SK-N-SH treated with all-trans-retinoic acid at 6 μM for 48 hours (cell line): ENCODE results near the gene PITPNC1.

Source experiments
- ATAC-seq: fragments of 200-7000 bp; cut with Tn5 transposase; 3 replicates; pipeline ENCODE4 v1.9.1; 2020; ENCODE audit warnings: mild to moderate bottlenecking, moderate library complexity
- ARNTL ChIP-seq: fragments of 450-650 bp; formaldehyde crosslinking; IDR thresholded peaks from 2 replicates; pipeline ENCODE4 v1.5.0; 2020; ENCODE audit warnings: low read depth, mild to moderate bottlenecking, moderate library complexity, borderline replicate concordance
- BACH2 ChIP-seq: fragments of 250-450 bp; sonication (Bioruptor Pico); IDR thresholded peaks from 2 replicates; pipeline ENCODE4 v1.9.0; 2021; ENCODE audit warnings: mild to moderate bottlenecking, borderline replicate concordance
- CSDC2 ChIP-seq: fragments of 250-450 bp; sonication (Bioruptor Pico); IDR thresholded peaks from 2 replicates; pipeline ENCODE4 v1.5.0; 2020; ENCODE audit warnings: mild to moderate bottlenecking, moderate library complexity
- GLIS3 ChIP-seq: fragments of 250-450 bp; sonication (Bioruptor Pico); IDR thresholded peaks from 2 replicates; pipeline ENCODE4 v1.5.0; 2020; ENCODE audit warnings: mild to moderate bottlenecking, moderate library complexity
- ISL1 ChIP-seq: fragments of 250-450 bp; sonication (Bioruptor Pico); IDR thresholded peaks from 2 replicates; pipeline ENCODE4 v2.1.2; 2022; ENCODE audit warnings: mild to moderate bottlenecking, moderate library complexity
- OSR1 ChIP-seq: fragments of 250-450 bp; sonication (Bioruptor Pico); IDR thresholded peaks from 2 replicates; pipeline ENCODE4 v1.8.0; 2022; ENCODE audit warnings: moderate library complexity, mild to moderate bottlenecking, inconsistent platforms
- PPARA ChIP-seq: fragments of 250-450 bp; sonication (Bioruptor Pico); IDR thresholded peaks from 2 replicates; pipeline ENCODE4 v1.5.0; 2020; ENCODE audit warnings: mild to moderate bottlenecking, borderline replicate concordance
- SNAI2 ChIP-seq: fragments of 250-450 bp; sonication (Bioruptor Pico); IDR thresholded peaks from 2 replicates; pipeline ENCODE4 v1.5.0; 2020; ENCODE audit warnings: mild to moderate bottlenecking, moderate library complexity
- TCF4 ChIP-seq: fragments of 250-450 bp; sonication (Bioruptor Pico); IDR thresholded peaks from 2 replicates; pipeline ENCODE4 v1.8.0; 2021; ENCODE audit warnings: mild to moderate bottlenecking, moderate library complexity, borderline replicate concordance
- ZC3H10 ChIP-seq: fragments of 250-450 bp; sonication (Bioruptor Pico); IDR thresholded peaks from 2 replicates; pipeline ENCODE4 v1.5.1; 2021; ENCODE audit warnings: mild to moderate bottlenecking, moderate library complexity
- ZFP3 ChIP-seq: fragments of 250-450 bp; sonication (Bioruptor Pico); IDR thresholded peaks from 2 replicates; pipeline ENCODE4 v1.5.0; 2020; ENCODE audit warnings: mild to moderate bottlenecking, moderate library complexity
- ZFP30 ChIP-seq: fragments of 450-650 bp; formaldehyde crosslinking; IDR thresholded peaks from 2 replicates; pipeline ENCODE4 v1.5.0; 2022; ENCODE audit warnings: mild to moderate bottlenecking, moderate library complexity
- ZNF565 ChIP-seq: fragments of 450-650 bp; formaldehyde crosslinking; conservative IDR thresholded peaks from 2 replicates; pipeline ENCODE4 v1.5.0; 2020; ENCODE audit warnings: low read depth, mild to moderate bottlenecking, moderate library complexity
- ZNF8 ChIP-seq: fragments of 450-650 bp; formaldehyde crosslinking; IDR thresholded peaks from 2 replicates; pipeline ENCODE4 v1.5.0; 2020; ENCODE audit warnings: mild to moderate bottlenecking, moderate library complexity
- TF ChIP-seq, protein P1 (sequence below): fragments of 250-450 bp; sonication (Bioruptor Pico); IDR thresholded peaks from 2 replicates; pipeline ENCODE4 v1.5.0; 2020; ENCODE audit warnings: mild to moderate bottlenecking, moderate library complexity
- TF ChIP-seq, protein P2 (sequence below): fragments of 250-450 bp; sonication (Bioruptor Pico); IDR thresholded peaks from 2 replicates; pipeline ENCODE4 v1.8.0; 2021; ENCODE audit warnings: low read depth, mild to moderate bottlenecking, moderate library complexity, borderline replicate concordance
- TF ChIP-seq, protein P3 (sequence below): fragments of 250-450 bp; sonication (Bioruptor Pico); IDR thresholded peaks from 2 replicates; pipeline ENCODE4 v1.8.0; 2020; ENCODE audit warnings: mild to moderate bottlenecking, moderate library complexity, borderline replicate concordance

Gene PITPNC1

DNA sequence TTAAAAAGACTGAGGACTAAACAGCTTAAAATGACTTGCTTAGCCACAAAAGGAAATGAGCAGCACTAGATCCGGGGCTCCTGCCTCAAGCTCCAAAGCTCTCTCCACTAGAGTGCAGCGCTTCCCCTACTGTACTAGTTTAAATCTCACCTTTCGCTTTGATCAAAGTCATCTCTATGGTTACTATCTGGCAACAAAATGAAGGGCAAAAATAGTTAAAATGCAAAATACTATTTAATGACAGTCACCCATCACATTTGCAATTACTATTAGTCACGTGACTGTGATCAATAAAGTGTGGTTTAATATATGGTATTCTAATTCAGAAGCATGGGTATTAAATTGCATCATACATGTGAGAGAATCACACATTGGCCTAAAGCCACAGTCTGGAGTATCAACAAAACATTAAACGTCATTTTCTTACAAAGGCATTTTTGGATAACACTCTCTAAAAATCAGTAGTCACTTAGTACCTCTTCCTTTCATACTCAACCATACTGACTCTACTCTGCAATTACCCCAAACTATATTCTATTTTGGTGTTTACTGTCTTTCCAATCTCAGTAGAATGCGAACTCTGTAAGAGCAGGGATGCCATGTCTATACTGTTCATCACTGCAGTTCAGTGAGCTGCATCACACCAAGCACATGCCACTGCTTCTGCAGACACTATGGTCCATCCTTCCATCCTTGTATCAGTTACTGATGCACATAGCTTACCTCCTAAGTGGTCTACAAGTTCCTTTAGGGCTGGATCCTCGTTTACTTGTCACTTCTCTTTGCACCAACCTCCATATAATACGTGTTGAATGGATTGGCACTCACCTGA, 16.9 kb upstream of the PITPNC1 start:
- peak; percentile 88 for ATAC-seq
- TF ChIP-seq, protein P1, sequence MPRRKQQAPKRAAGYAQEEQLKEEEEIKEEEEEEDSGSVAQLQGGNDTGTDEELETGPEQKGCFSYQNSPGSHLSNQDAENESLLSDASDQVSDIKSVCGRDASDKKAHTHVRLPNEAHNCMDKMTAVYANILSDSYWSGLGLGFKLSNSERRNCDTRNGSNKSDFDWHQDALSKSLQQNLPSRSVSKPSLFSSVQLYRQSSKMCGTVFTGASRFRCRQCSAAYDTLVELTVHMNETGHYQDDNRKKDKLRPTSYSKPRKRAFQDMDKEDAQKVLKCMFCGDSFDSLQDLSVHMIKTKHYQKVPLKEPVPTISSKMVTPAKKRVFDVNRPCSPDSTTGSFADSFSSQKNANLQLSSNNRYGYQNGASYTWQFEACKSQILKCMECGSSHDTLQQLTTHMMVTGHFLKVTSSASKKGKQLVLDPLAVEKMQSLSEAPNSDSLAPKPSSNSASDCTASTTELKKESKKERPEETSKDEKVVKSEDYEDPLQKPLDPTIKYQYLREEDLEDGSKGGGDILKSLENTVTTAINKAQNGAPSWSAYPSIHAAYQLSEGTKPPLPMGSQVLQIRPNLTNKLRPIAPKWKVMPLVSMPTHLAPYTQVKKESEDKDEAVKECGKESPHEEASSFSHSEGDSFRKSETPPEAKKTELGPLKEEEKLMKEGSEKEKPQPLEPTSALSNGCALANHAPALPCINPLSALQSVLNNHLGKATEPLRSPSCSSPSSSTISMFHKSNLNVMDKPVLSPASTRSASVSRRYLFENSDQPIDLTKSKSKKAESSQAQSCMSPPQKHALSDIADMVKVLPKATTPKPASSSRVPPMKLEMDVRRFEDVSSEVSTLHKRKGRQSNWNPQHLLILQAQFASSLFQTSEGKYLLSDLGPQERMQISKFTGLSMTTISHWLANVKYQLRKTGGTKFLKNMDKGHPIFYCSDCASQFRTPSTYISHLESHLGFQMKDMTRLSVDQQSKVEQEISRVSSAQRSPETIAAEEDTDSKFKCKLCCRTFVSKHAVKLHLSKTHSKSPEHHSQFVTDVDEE (CRISPR knock-in tag): no peak
- TF ChIP-seq, all 23 proteins: peak for 0

DNA sequence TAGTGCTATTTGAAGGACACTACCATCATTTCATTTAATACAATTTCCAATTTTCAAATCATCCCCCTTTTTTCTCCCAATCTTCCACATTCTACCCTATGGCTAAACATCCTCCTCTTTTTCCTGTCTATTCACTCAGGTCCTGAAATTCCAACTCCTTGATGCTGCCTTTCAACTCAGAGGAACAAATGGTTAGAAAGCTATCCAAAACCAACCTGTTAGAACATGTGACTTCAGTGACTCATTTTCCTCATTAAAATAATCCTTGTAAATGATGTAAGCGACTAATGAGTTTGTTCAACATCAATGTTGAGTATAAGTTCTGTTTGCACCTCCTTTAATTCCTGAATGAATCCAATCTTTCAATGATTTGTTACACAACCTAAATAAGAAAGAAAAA, 16.2 kb upstream of the PITPNC1 start:
- ATAC-seq: no peak
- no peak for TF ChIP-seq OSR1
- no peak for TF ChIP-seq PPARA
- TF ChIP-seq, protein P1 (CRISPR knock-in tag): no peak
- TF ChIP-seq ZNF8 (CRISPR knock-in tag): no peak
- TF ChIP-seq TCF4 (CRISPR knock-in tag): no peak
- TF ChIP-seq ZNF565 (CRISPR knock-in tag): no peak
- no peak for TF ChIP-seq ZFP30 (CRISPR knock-in tag)
- TF ChIP-seq ISL1 (CRISPR knock-in tag): no peak
- no peak for TF ChIP-seq BACH2 (CRISPR knock-in tag)
- no peak for TF ChIP-seq GLIS3 (CRISPR knock-in tag)
- TF ChIP-seq, protein P2, sequence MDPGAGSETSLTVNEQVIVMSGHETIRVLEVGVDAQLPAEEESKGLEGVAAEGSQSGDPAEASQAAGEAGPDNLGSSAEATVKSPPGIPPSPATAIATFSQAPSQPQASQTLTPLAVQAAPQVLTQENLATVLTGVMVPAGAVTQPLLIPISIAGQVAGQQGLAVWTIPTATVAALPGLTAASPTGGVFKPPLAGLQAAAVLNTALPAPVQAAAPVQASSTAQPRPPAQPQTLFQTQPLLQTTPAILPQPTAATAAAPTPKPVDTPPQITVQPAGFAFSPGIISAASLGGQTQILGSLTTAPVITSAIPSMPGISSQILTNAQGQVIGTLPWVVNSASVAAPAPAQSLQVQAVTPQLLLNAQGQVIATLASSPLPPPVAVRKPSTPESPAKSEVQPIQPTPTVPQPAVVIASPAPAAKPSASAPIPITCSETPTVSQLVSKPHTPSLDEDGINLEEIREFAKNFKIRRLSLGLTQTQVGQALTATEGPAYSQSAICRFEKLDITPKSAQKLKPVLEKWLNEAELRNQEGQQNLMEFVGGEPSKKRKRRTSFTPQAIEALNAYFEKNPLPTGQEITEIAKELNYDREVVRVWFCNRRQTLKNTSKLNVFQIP (CRISPR knock-in tag): no peak

DNA sequence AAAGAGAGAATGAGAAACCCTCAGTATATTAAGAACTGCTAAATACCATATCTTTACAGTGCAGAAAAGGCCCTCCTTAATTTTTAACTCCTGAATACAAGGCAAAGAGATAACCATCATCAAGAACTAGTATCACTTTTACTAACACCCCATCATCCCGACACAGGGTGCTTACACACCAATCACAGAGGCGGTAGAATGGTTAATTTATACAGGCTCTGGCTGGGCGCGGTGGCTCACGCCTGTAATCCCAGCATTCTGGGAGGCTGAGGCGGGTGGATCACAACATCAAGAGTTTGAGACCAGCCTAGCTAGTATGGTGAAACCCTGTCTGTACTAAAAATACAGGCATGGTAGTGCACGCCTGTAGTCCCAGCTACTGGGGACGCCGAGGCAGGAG, 14.9 kb upstream of the PITPNC1 start:
- ATAC-seq: no peak

More for the DNA sequence above, 14.9 kb upstream of the PITPNC1 start:
- TF ChIP-seq ZFP3 (CRISPR knock-in tag) (no peak), GLIS3 (CRISPR knock-in tag) (no peak), ARNTL (CRISPR knock-in tag) (no peak), ISL1 (CRISPR knock-in tag) (no peak), ZFP30 (CRISPR knock-in tag) (no peak), ZC3H10 (no peak), SNAI2 (no peak), CSDC2 (CRISPR knock-in tag) (no peak)
- TF ChIP-seq, protein P3, sequence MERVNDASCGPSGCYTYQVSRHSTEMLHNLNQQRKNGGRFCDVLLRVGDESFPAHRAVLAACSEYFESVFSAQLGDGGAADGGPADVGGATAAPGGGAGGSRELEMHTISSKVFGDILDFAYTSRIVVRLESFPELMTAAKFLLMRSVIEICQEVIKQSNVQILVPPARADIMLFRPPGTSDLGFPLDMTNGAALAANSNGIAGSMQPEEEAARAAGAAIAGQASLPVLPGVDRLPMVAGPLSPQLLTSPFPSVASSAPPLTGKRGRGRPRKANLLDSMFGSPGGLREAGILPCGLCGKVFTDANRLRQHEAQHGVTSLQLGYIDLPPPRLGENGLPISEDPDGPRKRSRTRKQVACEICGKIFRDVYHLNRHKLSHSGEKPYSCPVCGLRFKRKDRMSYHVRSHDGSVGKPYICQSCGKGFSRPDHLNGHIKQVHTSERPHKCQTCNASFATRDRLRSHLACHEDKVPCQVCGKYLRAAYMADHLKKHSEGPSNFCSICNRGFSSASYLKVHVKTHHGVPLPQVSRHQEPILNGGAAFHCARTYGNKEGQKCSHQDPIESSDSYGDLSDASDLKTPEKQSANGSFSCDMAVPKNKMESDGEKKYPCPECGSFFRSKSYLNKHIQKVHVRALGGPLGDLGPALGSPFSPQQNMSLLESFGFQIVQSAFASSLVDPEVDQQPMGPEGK (CRISPR knock-in tag): no peak
- TF ChIP-seq, protein P2 (CRISPR knock-in tag): no peak
- TF ChIP-seq, protein P1 (CRISPR knock-in tag): no peak
